SK-N-SH treated with all-trans-retinoic acid at 6 μM for 48 hours (cell line): ENCODE measurements around the gene PSG4.
"Not testable (repeated sequence)": the region's sequence is repeated elsewhere in the genome, so short reads cannot be mapped to it uniquely, and the experiment has no call there.

Experiments used
- ARNTL ChIP-seq: fragments of 450-650 bp; formaldehyde crosslinking; IDR thresholded peaks from 2 replicates; pipeline ENCODE4 v1.5.0; 2020; ENCODE audit warnings: low read depth, mild to moderate bottlenecking, moderate library complexity, borderline replicate concordance
- RARB ChIP-seq: fragments of 250-450 bp; sonication (Bioruptor Pico); IDR thresholded peaks from 2 replicates; pipeline ENCODE4 v1.8.0; 2021; ENCODE audit warnings: mild to moderate bottlenecking, moderate library complexity
- SNAI2 ChIP-seq: fragments of 250-450 bp; sonication (Bioruptor Pico); IDR thresholded peaks from 2 replicates; pipeline ENCODE4 v1.5.0; 2020; ENCODE audit warnings: mild to moderate bottlenecking, moderate library complexity
- TF ChIP-seq, protein P1 (sequence below): fragments of 250-450 bp; sonication (Bioruptor Pico); IDR thresholded peaks from 2 replicates; pipeline ENCODE4 v1.5.1; 2020; ENCODE audit warnings: low read depth, mild to moderate bottlenecking, moderate library complexity
- TF ChIP-seq, protein P2 (sequence below): fragments of 250-450 bp; sonication (Bioruptor Pico); IDR thresholded peaks from 2 replicates; pipeline ENCODE4 v1.8.0; 2020; ENCODE audit warnings: mild to moderate bottlenecking, moderate library complexity, borderline replicate concordance

DNA sequence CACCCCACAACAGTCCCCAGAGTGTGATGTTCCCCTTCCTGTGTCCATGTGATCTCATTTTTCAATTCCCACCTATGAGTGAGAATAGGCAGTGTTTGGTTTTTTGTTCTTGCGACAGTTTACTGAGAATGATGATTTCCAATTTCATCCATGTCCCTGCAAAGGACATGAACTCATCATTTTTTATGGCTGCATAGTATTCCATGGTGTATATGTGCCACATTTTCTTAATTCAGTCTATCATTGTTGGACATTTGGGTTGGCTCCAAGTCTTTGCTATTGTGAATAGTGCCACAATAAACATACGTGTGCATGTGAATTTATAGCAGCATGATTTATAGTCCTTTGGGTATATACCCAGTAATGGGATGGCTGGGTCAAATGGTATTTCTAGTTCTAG, 36.8 kb upstream of the PSG4 start:
- TF ChIP-seq RARB, SNAI2, ARNTL (CRISPR knock-in tag): not testable (repeated sequence)
- TF ChIP-seq, protein P1, sequence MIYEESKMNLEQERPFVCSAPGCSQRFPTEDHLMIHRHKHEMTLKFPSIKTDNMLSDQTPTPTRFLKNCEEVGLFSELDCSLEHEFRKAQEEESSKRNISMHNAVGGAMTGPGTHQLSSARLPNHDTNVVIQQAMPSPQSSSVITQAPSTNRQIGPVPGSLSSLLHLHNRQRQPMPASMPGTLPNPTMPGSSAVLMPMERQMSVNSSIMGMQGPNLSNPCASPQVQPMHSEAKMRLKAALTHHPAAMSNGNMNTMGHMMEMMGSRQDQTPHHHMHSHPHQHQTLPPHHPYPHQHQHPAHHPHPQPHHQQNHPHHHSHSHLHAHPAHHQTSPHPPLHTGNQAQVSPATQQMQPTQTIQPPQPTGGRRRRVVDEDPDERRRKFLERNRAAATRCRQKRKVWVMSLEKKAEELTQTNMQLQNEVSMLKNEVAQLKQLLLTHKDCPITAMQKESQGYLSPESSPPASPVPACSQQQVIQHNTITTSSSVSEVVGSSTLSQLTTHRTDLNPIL (CRISPR knock-in tag): not testable (repeated sequence)
- TF ChIP-seq, protein P2, sequence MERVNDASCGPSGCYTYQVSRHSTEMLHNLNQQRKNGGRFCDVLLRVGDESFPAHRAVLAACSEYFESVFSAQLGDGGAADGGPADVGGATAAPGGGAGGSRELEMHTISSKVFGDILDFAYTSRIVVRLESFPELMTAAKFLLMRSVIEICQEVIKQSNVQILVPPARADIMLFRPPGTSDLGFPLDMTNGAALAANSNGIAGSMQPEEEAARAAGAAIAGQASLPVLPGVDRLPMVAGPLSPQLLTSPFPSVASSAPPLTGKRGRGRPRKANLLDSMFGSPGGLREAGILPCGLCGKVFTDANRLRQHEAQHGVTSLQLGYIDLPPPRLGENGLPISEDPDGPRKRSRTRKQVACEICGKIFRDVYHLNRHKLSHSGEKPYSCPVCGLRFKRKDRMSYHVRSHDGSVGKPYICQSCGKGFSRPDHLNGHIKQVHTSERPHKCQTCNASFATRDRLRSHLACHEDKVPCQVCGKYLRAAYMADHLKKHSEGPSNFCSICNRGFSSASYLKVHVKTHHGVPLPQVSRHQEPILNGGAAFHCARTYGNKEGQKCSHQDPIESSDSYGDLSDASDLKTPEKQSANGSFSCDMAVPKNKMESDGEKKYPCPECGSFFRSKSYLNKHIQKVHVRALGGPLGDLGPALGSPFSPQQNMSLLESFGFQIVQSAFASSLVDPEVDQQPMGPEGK (CRISPR knock-in tag): not testable (repeated sequence)
